Neural progenitor cell (in vitro differentiated cells): ENCODE data around the gene KANSL3.
"Not testable (repeated sequence)": the region's sequence is repeated elsewhere in the genome, so short reads cannot be mapped to it uniquely, and the experiment has no call there.

Experiments
- CTCF ChIP-seq: fragments of 200-600 bp; sonication (generic); IDR thresholded peaks from 2 replicates; pipeline ENCODE4 v1.5.1; 2017; ENCODE audit warnings: antibody characterized with exemption, mild to moderate bottlenecking
- EZH2 ChIP-seq: fragments of 200-600 bp; sonication (generic); IDR thresholded peaks from 2 replicates; pipeline ENCODE4 v1.6.1; 2017; ENCODE audit warnings: antibody characterized with exemption, mild to moderate bottlenecking, moderate library complexity
- EZH2phosphoT487 ChIP-seq: fragments of 200-600 bp; sonication (generic); IDR thresholded peaks from 2 replicates; pipeline ENCODE4 v1.6.1; 2017; ENCODE audit warnings: antibody characterized with exemption

- not testable (repeated sequence) for TF ChIP-seq CTCF, EZH2, EZH2phosphoT487
These were observed 16.7 kb upstream of the KANSL3 start for GRCh38 chr2:96654791-96655190.
